HG03460 (cell line): ENCODE data around the gene LMX1B.

ENCODE experiments used
- ATAC-seq: cut with Tn5 transposase; IDR thresholded peaks from one replicate; pipeline ENCODE4 v1.9.1; 2021; ENCODE audit not compliant: unreplicated experiment

LMX1B gene

DNA sequence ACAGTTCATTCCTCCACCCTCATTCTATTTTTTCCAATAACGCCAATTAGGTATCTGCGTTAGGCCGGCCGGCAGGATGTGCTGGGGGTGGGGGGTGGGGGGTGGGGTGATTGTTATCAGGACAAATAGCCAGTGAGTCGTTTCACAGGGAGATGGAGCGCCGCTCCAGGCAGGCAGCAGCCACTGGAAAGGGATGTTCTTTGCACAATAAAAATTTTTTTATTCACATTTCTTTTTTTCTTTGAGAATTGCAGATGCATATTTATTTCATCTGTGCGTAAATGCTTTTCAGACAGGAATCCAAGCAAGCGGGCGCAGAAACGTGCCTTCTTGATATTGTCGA lies 4.1 kb downstream of the LMX1B start:
- ATAC-seq = no peak

DNA sequence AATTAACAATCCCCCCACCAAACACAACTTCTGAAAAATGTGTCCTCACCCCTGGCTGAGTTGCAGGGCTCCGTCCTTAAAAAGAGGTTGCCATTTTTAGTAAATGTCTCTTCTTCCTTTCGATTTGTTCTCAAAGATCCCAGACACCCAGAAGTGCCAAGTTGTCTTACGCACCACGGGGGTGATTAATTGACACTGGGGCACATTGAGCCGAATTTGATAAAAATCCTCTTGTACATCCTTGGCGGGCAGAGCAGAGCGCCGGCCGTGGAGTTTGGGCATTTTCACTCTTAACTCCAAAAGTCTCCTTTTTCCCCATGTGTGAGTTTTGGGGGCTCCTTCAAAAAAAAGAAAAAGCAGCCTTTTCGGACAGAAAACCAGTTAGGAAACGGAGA lies 4.5 kb downstream of the LMX1B start:
- no peak for ATAC-seq

DNA sequence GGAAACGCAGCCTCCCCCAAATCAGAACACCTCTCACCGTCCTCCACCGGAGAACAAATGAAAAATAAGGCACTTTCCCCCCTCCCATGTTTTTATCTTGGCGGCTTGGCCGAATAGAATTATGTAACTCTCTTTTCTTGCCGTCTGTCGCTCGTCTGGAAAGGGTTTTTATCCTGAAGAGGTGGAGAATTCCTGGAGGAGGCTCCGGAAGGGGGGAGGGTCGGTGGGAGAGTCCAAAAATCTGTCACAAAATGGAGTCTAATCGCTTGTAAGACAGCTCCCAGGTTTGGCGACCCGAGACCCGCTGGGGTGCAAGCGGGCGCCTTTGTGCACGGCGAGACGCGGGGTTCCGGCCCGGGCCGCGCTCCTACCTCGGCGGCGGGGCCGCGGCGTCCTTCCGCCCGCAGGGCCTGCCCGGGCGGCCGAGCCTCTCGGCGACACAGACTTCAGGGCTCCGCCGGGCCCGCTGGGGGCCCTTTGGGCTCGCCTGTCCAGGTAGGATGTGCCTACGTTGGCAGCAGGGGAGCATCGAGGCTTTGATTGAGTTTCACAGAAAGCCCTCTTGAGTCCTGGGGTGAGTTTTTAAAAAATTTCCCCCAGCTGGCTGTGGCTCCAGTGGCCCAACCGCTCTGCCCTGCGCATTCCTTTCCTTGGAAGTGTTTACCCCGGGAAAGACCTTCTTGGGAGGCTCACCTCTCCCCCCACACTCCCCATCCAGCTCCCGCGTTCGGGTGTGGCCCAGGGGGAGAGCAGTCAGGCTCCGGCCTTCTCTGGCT lies 5.0 kb downstream of the LMX1B start:
- ATAC-seq = no peak

DNA sequence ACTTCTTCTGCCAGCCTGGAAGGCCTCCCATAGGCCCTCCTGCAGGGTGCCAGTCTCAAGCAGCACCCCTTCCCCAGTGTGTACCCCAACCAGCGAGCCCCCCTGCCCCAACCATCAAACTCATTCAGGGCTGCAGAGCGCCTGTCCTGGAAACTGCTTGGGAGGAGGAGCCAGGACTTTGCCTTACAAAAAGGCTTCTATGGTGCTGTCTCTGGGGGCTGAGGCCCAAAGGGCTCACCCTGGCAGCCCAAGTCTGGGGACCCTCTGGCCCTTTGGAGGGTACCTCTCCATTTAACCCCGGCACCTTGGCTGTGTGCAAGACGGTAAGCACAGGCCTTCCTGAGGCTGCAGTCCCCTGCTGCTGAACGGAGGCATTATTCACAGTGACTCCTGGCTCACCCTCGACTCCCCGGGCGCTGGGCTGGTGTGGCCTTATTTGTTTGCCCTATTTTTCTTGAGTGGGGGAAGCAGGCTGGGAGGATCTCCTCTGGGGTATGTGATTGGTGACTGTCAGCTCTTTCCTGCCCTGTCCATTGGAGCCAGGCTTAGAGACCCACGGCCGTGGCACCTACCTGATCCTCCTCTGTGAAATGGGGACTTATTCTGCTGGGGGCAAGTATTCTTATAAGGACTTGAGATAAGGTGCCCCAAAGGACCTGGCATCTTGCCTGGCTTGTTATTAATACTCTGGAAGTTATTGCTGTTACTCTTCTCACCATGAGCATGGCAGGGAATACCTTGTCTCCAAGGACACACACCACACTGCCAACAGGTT lies 5.8 kb downstream of the LMX1B start:
- ATAC-seq = no peak

DNA sequence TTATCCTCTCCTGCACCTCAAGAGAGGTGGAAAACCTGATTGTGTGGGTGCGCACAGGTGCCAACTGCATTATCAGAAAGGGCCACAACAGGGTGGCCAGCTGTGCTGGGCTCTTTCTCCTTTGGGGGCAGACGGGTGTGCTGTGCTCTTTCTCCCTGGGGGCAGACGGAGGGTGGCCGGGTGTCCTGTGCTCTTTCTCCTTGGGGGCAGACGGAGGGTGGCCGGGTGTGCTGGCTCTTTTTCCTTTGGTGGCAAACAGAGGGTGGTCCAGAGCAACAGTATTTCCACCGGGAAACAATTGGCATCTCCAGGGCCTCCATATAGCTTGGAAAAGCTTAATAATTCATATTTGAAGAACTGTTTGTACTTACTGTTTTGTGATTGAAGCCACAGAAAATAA lies 6.8 kb downstream of the LMX1B start:
- ATAC-seq = no peak

DNA sequence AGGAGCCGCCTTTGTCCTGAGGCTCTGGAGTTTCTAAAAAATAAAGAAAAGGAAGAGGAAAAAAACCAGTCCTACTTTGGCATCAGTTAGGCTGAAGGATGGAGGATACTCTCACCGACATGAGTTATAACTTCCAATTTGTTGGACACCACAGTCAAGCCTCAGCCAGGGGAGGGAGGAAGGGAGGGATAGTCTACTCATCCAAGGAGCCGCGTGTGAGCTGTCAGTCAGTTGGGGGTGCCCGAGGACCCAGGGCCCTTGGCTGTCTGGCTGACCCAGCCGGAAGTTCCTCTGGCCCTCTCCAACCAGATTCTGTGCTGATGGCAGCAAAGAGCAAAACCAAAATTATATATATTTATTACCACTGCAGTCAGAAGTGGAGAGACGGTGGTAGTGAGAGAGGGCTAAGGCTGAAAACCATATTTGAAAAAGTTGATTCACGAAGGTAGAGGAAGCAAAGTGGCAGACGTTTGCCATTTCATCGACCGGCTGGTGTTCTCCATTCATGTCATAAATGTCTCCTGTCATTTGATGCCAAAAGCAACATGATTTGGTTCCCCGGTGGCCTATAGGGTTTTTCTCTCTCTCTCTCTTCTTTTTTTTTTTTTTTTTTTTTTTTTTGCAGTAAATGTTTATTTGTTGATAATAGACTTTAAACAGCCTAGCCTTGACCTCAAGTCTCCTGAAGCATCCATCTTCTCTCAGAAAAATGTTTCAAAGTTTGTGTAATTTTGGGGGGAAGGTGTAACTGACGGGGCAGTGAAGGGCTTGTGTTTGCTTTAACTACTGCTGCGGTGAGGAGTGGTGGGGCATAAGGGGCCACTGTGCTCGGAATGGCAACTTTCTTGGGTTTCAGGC lies 7.6 kb downstream of the LMX1B start:
- no peak for ATAC-seq

DNA sequence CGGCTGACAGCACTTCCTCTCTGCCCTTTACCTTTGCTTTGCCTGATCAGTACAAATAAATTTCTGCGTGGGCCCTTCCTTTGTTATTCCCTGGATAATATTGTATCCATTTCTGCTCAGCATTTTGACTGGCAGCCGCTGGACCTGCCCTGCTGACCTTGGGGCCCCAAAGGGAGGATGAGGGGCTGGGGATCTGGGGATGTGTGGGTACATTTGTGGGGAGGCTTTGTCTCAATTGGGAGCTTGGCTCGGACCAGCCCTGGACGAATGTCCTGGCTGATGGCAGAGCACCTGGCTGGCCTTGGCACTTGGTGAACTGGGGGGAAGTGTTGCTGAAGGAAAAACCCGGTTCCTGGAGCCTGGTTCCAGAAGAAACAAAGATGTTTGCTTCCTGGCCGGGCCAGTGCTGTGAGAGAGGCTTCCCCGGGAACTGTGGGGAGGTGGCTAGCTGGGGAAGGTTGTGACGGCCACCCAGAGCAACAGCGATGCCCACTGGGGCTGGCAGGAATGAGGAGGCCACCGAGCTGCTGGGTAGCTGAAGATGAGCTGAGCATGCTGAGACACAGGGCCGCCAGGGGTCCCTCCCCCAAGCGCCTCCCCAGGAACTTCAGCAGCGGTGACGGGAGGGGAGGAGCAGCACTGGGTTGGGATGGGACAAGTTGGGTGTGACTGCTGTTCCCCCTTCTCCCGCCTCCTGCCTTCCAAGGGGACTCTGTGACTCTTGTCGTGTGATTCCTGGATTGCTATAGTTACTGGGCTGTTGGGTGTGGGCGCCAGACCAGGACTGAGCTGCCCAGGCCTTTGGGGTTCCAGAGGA lies 8.4 kb downstream of the LMX1B start:
- no peak for ATAC-seq

DNA sequence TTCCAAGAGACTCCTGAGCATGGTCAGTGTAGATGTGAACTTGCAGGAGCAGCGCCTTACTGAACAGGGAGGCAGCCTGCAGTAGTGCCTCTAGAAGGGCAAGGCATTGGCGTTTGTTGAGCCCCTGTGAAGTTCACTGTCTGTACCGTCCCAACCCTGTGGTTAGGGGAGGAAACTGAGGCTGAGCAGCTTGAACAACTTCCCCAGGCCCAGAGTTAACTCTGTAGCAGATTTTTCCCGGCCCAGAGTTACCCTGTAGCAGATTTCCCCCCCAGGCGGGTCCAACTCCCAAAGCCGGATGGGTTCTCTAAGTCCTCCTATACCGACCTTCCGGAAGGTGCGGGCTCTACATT lies 9.6 kb downstream of the LMX1B start:
- no peak for ATAC-seq

DNA sequence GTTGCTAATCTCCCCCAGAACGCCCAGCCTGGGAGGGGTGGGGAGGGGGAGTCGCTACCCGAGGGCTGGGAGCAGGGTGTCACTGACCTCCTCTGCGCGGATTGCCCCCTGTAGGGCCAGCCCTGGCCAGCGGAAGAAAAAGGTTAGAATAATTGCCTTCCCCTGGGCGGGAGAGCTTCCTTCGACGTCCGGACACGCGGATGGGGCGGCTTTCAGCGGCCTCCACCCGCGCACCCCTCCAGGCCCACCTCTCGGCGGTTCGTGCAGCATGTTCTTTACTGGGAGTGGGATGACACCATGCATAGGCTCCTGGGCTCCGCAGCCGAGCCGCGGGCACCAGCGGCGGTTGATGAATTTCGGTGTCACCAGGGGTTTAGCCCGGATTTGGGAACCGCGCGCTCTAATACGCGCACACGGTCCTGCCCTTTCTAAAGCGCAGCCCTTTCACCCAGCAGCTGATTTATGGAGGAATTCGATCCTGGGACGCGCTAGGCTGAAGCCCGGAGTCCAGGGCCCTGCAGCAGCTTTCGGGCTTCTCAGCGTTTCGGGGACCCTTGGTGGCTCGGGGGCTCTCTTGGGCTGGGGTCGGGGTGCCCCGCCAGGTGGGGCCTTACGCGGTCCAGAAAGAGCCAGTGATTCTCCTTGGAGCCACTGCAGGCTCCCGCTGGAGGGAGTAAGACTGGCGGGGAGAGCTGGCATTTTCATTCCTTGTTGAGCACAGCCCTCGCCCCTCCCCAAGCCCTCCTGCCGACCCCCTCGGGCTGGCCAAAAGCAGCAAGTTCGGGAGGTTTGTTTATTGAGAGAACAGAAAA lies 10.1 kb downstream of the LMX1B start:
- no peak for ATAC-seq

DNA sequence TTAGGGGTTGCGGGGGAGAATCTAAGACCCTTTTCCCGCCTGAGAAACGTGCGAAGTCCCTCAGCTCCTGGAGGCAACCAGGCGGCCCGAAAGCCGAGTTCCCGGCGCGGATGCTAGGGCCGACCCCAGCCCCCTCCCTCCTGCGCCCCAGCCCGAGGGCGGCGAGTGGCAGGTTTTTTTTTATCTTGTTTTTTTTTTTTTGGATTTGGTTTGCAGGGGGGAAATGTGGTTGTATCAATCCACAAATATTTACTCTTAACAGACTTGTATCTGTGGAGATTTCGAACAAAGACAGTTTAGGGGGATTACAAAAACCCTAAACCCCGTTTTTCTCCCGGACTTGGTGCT lies 10.7 kb downstream of the LMX1B start:
- no peak for ATAC-seq

DNA sequence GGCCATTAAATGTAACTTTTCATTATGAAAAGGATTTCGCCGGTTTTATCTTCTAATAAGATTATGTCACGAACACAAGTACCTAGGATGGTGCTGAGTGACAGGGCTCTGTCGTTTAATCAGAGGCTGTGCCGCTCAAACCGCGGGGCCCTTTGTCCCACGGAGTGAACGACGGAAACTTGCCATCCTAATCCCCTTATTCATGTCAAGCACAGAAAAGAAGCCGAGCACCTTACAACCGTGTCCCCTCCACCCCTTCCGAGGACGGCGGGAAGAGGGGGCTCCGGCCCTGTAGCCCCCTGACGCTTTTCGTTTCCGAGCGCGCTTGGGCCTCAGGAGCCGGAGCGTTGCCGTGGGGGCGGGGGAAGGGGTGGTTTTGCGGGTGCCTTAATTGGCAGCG lies 11.2 kb downstream of the LMX1B start:
- no peak for ATAC-seq

DNA sequence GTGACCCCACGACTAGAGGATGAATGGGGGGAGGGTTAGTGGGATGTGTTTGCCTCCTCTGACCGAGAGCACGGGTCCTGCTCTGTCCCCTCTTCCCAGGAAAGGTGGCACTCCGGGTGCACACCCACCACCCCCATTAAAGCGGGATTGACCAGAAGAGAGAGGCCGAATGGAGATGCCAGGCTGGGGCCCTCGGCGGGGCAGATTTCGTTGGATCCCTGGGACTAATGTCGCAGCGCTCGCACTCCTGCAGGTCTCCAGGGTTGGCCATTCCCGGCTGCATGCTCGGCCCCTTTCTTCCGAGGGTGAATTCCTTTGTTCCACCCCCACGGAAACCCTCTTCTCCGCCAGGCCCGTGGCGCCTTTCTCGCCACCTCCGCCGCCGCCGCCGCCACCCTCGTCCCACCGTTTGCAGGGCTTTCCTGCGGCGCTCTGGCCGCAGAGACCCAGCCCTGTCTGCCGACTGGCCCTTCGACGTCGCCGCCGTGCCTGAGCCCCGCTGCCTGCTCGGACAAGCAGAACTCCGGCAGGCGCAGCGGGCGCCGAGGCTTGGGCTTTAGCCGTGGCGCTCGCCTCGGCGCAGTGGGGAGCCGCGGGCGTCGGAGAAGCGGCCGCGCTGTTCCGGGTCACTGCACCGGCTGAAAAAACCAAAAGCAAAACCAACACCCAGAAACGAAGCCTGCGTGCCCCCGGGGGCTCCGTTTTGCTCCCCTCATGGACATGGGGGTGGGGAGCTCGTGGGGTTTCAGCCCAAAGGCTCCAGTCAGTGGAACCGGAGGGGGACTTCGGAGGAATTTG lies 11.8 kb downstream of the LMX1B start:
- ATAC-seq = no peak

DNA sequence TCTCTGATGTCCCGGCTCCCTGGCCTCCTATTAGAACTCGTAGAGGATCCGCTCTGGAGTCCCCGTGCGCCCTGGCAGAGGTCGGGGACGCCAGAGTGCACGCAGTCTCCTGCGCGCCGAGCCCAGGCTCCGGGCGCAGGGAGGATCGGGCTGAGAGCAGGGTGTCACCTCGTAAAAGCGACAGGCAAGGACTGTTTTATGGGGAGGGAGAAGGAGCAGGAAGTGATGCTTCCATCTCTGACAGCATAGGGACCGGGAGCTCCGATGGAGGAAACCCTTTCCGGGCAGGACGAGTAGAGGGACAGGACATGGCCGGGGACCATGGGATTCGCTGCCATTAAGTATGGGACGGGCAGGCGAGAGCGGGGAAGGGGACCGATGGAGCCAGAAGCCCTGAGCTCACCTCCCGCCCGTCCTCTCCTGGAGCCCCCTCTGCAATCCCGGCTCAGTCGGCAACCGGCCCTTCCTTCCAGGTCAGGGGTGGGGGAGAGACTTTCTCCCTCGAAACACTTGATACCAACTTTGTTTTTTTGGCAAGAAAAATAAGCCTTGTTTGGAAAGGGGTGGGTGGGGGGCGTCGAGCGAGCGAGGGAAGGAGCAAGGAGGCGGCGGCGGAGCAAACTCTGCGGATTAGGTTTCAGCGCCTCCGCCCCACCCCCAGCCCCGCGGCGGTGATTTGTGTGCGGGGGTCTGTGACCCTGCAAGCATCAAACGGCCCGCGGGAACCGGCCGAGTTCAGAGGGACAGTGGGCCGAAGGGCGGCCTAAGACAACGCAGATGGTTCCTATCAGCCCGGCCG lies 12.6 kb downstream of the LMX1B start:
- ATAC-seq = no peak

DNA sequence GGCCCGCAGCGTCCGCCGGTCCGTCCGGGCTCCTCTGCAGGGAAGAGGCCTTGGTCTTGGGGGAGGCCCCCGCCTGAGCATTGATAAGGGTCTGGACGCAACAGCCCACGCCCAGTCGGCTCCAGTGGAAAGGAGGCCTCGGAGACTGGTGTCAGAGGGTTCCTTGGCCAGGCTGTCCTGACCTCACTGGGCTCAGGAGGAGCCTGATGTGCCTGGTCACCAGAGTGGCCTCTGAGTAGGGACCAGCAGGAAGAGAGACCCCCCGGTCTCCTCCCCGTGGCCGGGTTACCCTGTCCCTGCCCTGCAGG lies 13.2 kb downstream of the LMX1B start:
- ATAC-seq = no peak

DNA sequence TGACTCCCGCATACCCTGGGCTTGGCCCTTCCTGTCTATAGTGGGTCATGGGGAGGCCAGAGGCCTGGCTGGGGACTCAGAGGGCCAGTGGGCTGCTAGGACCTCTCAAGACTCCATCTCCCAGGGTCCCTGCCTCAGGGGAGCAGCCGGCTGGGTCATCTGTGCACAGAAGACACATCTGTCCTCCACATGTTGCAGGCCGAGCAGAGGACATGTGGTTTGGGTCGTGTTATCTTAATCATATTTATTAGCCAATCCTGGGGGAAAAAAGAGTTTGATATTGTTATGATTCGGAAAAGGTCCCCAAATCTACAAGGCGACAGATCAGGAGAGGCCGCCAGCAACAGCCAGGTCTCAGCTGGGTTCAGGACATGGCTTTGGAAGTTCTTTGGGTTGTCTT lies 14.4 kb downstream of the LMX1B start:
- ATAC-seq = no peak

DNA sequence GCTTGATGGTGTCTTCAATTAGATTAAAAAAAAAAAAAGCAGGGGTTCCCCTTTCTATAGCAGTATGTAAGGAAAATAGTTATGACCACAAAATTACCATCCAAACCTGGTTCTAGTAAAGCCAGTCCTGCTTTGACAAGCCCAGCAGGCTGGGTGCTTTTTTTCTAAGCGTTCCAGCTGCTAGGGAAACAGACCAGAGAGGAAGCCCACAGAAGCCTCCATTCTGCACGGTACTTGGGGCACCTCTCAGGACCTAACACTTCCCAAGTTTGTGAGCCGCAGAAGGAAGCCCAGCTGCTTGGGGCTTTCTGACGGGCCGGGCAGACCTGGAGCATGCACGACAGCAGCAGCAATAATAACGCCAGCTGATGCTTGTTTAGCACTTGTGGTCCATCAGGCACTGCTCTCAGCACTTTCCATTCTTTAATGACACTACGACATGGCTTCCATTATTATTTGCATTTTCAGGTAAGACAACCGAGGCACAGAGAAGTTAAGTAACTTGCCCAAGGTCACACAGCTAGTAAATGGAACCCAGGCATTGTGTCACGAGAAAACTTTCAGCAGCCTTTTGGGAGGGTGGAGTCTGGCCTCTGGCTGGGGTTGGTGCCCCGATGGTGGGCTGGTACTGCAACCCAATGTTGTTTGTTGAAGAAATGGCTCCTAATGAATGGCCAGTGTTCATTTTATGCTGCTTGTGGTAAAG lies 15.4 kb downstream of the LMX1B start:
- ATAC-seq = no peak

DNA sequence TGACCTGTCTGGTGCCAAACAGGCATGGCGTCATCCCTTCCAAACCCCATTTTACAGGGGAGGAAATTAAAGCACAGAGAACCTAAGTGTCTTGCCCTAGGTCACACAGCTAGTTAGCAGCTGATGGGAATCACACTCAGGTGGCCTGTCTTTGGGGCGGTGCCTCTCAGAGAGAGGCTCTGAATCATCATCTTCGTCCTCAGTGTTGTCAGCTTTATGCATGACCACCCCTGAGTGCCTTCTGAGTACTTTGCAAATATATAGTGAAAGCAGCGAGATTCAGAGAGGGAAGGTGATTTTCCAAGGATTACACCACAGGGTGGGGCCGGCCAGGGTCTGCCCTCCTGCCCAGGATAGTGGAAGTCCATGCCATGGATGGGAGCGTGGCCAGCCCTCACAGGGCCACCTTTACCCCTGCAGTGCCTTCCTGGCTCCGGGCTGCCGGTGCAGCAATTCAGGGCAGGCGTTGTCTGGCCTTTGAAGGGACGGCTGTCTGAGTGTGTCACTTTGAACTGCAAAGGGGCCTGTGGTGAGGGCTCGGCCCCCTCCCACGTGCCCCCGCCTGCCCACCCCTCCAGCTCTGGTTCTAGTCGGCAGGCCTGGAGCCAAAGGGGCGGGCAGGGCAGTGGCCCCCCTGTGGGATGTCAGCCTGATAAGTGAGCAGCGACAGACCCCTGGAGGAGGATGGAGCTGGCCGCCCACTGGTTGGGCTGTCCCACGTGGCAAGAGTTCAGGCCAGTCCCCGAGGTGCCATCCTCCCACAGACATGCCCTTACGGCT lies 16.9 kb downstream of the LMX1B start:
- no peak for ATAC-seq

DNA sequence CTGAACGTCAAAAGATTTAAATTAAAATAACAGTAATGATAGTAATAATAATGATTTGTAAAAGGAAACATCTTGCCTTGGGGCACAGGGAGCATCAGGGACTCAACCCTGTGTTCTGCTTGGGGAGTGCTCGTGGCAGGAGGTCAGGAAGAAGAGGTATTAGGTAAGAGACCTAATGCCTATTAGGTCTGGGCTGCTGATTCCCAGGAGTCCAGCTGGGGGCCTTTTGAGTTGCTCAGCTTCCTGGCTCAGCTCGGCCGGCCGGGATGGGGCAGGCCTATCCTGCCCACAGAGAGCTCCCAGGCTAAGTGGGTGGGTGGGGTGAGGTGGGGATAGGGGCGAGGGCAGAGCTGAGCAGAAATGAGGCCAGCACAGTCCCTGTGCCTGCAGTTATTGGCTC lies 17.5 kb downstream of the LMX1B start:
- ATAC-seq = no peak
